GM21381 (cell line): ENCODE measurements around the gene PTPRQ.

ENCODE experiments used
- ATAC-seq: cut with Tn5 transposase; IDR thresholded peaks from one replicate; pipeline ENCODE4 v1.9.1; 2021; ENCODE audit warnings: mild to moderate bottlenecking, moderate library complexity; ENCODE audit not compliant: unreplicated experiment

Gene PTPRQ

DNA sequence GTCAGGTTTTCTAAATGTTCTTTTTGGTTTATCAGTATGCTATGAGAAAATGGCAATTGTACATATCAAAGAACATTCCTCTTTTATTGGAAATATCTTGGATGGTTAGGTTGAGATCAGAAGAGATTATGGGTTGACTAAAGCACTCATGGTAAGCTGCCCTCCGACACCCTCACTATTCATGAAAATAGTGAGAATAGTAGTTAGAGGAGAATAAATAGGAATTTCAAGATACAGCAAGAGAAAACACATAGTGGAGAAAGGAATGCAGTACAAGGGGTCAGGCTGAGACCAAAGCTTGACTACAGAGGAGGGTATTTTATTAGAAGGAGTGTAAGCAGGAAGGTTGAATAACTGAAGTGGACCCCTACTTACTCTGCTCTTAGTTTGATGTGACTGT, 112.5 kb downstream of the PTPRQ start:
- no peak for ATAC-seq

DNA sequence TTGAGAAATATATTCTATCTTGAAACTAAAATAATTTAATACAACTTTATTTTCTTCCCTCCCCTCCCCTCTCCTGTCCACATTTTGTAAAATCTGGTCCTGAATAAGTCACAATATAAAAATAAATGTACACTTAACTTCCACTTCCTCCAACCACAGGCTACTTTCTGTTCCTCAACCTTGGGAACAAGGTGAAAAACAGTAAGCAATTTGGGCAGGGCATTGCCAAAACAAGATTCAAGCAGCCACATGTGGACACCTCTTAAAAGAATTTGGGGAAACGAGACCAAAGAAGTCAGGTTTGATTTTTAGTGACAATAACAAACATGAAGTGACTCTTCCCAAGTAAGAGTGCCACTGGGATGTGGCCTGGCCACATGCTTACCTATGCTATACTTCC, 115.7 kb downstream of the PTPRQ start:
- no peak for ATAC-seq

DNA sequence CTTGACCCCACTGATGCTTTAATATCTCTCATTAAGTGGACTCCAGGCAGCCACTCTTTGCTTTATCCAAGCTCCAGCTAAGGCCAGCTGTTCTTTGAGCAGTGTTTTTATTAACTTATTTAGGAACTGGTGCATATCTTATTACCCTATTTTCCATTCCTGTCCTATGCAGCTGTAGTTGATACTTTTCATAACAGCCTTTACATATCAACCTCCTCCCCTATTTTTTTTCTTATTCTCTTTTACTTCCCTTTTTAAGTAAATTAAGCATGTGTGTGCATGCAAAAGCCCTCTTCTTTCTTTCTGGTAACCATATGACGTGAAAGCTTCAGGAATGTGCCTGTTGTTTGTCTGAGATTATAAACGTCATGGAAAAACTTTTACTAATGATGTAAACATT, 121.2 kb downstream of the PTPRQ start:
- no peak for ATAC-seq

DNA sequence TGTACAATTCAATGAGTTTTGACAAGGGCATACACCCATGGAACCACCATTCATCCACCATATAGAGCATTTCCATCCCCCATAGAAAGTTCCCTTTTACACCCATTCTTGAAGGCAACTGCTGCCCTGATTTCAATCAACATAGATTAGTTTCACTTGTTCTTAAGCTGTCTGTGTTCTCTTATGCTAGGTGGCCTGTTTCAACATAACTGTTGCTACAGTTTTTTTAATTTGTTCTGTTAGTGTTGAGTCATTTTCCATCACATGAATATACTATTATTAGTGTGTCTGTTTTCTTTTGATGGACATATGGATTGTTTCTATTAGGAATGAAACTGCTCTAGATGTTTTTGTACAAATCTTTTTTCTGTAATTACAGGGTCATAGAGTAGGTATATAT, 123.4 kb downstream of the PTPRQ start:
- ATAC-seq = no peak

DNA sequence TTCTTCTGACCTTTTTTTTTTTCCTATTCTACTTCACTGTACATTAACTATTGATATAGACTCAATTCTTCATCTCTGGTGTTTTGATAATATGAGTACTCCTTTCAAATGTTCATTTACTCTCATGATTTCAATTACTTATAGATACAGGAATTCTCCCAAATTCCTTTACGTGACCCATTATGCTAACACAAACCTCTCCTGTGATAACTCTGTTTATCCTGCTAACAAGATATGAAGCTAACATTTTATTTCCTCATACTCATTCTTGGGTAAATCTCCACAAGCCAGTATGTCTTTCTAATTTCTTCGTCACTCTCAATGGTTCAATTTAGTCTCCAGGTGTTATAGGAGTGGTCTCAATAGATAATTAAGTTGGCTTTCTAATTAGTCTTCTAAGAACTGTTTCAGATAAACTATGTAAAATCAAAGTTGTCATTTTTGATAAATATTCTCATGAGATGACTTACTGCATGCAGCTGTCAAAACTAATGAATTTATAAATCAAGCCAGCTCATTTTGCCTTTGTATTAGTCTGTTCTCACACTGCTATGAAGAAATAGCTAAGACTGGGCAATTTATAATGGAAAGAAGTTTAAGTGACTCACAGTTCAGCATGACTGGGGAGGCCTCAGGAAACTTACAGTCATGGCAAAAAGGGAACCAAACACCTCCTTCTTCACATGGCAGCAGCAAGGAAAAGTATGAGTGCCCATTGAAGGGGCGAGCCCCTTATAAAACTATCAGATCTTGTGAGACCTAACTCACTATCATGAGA, 132.8 kb downstream of the PTPRQ start:
- ATAC-seq = no peak

DNA sequence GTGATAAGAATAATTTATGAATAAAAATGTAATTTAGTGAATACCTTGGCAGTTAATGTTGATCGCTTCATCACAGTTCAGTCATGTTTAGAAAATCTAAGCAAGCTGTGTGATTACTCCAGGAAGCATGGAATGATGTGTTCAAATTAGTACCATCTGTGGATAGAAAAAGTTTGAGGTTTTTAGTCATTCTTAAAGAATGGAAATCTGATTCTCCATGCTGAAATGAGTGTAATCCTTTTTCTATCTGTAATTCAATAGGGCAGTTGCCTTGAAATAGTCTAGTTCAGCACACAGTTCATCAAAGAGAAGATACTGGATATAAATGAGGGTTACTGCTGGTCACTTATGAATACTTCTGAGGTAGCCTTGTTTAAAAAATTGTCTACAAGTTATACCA, 136.2 kb downstream of the PTPRQ start:
- ATAC-seq = no peak

DNA sequence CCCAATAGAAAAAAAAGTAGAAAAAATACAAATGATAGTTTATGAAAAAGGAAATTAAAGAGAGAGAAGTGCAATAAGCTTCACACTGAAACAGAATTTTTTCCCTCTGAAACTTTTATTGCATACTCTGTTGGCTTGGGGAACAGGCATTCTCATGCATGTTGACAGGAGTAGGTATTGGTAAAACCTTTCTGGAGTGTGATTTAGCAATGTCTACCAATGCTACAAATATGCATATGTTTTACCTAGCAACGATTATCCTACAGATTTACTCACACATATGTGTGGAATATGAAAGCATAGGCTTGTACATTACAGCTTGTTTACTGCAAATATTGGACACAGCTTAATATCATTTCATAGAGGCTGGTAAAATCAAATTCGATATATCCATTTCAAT, 137.7 kb downstream of the PTPRQ start:
- no peak for ATAC-seq

DNA sequence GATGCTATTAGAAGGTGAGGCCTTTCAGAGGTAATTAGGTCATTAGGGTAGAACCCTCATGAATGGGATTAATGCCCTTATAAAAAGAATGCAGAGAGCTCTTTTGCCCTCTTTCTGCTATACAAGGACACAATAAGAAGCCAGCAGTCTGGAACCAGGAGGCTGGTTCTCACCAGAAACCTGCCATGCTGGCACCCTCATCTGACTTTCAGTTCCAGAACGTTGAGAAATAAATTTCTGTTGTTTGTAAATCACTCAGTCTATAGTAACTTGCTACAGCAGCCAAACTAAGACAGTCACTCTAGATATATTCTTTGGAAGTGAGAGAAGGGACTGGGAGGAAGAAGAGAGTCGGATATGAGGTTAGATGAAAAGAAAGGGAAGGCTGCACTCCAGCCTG, 138.4 kb downstream of the PTPRQ start:
- ATAC-seq = no peak

DNA sequence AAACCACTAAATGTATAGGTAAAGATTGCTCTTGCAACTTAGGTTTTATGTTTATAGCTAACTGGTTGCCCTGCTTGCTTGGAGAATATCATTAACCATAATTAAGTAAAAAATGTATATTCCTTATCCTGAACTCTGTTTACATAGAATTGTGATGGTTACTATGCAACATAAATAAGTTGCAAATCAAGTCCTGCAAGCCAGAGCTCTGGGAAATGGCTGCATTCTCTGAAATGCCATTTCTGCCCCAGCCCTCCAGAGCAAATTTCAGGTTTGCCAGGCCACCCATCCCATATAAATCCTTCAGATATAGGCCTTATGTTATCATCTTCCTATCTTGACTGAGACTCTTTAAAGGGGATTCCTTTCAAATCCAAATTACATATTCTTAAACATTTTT, 145.0 kb downstream of the PTPRQ start:
- ATAC-seq = no peak

DNA sequence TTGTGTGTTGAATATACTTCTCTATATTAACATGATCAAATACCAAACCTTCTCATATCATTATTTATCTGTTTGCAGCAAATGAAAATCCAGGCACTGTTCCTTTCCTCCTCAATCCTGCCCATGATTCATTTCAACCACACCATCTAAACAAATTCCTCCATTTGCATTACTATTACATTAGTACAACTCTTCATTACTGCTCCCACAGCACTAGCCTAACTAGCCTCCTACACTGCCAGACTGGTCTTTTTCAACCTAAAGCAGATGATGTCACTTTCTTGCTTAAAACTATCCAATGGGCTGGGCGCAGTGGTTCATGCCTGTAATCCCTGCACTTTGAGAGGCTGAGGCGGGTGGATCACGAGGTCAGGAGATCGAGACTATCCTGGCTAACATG, 146.1 kb downstream of the PTPRQ start:
- ATAC-seq = no peak

DNA sequence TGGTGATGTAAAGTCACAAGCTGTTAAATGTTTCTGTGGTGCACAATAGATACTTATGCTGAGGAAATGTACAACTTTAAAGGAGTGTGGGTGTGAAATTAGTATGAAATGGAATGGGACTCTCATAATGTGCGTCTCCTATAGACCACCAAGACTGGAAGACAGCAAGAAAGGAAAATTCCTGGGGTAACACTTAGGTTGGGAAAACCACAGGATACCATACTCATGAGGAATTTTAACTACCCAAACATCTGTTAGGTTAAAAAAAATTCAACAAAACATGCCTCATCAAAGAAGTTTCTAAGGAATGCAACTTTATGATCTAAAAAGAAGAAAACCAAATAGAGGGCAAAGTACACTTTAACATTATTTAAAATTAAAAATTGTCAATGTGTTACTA, 149.7 kb downstream of the PTPRQ start:
- no peak for ATAC-seq

DNA sequence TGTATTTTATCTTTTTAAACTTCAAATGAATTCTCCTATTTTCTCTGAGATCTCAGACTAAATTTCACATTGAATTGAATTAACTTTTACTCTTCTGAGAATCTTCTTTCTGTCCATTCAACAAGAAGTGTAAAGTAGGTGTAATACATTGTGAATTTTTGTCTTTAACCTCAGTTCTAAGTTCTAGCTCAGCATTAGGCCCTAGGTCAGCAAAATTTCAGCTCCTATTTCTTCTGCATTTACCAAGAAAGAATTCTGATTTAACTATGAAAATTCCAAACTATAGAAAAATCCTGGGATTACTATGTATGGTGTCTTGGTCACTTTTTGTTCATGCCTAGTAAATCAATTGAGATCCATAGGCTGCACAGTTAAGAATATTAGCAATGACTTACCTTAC, 152.5 kb downstream of the PTPRQ start:
- ATAC-seq = no peak

DNA sequence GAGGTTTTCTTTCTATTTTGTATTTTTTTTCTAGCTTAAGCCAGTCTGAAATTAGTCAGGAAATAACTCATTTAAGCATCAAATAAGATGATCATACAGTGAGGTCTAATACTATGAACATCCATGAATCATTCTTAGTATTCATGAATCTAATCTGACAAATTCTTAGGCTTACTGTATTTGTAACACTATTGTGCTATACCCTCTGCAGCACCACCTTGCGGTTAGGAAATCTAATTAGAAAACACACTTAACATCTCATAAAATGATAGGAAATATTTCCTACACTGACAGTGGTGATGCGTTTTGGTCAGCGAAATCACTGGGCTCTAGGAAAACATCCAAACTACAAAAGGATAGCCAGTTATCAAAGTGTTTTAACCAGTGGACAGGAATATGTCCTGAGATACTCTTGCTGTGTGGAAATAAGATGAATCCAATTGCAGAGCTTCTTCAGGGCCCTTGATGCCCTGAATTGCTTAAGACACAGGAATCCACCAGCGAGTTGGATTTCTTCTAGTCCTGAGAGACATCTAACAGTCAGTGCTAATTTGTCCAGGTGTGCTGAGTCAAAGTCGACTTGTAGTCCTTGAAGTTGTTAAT, 154.1 kb downstream of the PTPRQ start:
- ATAC-seq = no peak

DNA sequence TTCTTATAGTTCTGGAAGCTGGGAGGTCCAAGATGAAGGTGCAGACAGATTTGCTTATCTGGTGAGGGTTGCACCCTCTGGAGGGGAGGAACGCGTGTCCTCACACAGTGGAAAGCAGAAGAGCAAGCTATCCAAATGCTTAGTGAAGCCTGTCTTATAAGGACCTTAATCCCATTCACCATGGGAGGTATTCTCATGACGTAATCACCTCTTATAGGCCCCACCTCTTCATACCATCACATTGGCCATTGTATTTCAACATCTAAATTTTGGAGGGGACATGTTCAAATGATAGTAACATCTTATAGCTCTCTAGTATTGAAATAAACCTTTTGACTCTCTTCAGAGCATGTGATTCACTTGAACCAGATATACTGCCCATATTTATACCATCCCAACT, 158.4 kb downstream of the PTPRQ start:
- no peak for ATAC-seq

DNA sequence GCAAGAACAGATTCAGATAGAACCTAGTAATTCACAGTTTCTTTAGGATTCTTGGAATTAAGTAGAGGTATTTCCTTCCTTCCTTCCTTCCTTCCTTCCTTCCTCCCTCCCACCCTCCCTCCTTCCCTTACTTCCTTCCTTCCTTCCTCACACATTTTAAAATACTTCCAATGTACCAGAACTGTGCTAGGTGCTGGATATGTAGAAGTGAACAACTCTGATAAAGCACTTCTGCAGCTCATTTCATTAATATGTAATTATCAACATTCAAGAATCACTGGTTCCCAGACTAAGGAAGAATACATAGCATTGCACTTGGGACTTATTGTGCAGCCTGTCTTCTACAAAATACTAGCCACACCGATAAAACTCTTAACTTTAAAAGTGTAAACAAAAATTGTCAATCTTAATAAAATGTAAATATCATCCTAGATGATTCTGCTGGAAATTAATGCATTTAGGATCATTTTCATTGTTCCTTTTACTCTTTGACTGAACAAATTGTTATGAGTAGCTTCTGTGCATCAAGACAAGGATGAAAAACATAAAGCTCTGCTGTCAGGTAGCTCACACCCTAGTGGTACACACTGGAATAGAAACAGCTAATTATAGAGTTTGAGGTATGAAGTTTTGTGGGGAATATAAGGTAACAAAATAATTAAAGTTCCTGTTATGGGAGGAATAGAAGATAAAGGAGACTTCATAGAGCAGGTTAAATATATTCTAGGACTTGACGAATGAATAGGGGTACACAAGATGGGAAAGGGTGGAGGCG, 163.5 kb downstream of the PTPRQ start:
- ATAC-seq = no peak

DNA sequence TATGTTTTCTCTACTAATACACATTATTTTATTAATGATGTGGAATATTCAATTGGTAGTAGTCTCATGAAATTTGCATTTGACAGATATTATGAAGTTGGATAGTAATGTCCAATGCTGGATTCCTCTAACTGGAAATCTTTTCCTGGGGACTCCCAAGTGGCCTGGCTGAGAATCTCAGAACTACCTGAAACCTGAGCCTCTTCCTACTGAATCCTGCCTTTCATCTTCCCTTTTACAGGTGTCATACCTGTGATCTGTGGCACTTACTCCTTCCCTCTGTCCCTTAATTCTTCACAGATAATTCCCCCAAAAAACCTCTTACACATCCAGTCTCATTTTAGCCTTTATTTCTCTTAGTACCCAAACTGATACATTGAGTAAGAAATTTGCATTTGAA, 173.7 kb downstream of the PTPRQ start:
- no peak for ATAC-seq

DNA sequence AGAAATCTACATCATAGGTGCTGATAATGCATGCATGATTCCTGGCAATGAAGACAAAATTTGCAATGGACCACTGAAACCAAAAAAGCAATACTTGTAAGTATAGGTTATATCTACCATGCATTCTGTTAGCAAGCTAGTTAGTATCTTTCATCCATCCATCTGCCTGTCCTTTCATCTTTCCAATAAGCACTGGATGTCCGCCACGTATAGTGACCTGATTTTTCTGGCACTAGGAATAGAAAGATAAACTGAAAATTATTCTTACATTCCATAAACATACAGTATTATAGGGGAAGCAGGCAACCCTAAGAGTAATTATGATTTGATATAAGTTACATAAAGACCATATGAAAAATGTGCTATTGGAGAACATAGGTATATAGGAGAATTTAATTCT, 176.2 kb downstream of the PTPRQ start:
- no peak for ATAC-seq

DNA sequence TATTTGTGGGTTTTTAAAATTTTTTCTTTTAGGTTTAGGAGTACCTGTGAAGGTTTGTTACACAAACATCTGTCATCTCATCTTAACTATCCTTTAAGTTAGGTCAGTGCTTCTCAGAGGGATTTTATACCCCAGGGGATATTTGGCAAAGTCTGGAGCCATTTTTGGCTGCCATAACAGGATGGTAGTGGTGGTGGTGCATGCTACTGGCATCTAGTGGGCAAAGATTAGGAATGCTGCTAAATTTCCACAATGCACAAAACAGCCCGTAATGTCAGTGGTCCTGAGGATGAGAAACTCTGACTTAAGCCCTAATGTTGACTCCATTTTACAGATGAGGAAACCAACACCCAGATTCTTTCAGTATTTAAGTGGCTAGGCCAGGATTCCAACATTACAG, 178.2 kb downstream of the PTPRQ start:
- no peak for ATAC-seq

DNA sequence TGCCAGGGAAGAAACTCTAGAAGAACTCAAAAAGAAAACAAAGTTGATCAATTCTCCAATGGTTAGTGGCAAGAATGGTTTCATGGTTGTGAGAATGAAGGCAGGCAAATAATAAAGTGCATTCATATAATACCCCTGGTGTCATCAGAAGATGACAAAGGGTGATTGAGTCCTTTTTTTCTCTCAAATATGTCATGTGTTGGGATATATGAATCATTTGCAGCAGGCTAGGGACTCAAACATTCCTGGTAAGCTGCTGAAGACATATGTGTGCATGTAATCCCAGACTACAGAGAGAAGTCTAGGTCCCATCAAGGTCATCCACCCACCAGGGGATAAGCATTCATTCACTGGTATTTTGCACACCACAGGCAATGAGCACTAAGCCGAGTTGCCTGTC, 181.0 kb downstream of the PTPRQ start:
- no peak for ATAC-seq

DNA sequence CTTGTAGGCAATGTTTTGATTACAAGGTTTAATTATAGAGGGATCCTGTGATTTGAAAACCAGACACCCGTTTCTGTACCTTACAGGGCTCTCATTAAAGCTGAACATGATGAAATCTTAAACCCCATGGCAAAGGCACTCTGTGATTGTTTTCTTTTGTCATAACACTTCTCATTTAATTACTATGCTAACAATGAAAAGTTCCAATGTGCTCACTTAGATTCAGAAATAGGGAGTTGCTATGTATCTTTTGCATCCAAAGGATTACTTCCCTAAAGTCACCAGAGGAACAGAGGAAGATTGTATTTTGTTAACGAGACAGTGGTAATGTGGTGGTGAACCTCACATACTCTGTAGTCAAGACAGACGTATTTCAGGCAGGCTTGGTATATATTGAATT, 181.9 kb downstream of the PTPRQ start:
- ATAC-seq = no peak

DNA sequence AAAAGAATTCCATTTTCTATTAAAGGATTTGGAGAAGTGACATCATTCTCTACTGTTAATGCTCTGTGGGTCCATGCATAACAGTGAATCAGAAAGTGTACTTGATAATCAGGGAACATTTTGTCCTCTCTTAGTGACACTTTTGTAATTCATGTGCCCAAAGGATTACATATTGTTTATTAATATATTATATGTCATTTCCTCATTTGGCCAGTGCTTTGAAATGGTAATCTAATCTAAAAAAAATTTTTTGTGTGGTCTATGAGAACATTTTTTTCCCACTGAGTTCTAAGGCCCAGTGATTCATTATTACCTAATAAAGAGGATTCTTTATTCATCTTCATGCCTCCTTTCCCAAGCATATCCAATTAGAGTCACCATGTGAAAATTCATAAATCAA, 183.7 kb downstream of the PTPRQ start:
- ATAC-seq = no peak

DNA sequence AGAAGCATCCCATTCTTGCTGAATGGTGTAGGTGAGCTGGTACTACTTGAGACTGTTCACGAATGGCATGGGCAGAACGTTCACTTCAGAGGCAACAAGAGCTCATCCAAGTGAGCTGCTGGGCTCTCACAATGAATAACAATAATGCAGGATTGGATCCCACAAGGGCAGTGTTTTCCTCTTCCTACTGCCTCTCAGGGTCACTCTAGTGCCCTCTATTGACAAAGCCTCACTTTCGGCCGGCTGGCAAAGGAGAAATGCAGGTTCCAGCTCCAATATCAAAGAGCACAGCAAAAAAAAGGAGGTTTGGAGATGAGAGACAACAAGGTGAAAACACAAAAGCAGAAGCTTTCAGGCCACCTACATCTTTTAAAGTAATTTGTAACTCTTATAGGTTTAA, 188.8 kb downstream of the PTPRQ start:
- no peak for ATAC-seq
